NK-92 treated with Interleukin-12 subunit alpha and Interleukin-12 subunit beta, amount 100 ng/mL, for 24 hours (cell line): ENCODE measurements around the gene ELP4.

Experiments used
- DNase-seq: peaks from one replicate; lab custom pipeline; 2025; lab: John Stamatoyannopoulos, UW

The ELP4 gene

GRCh38 chr11:31800398-31801265 lies 291.1 kb downstream of the ELP4 start:
- no peak for DNase-seq

GRCh38 chr11:31801298-31801702 lies 291.7 kb downstream of the ELP4 start:
- no peak for DNase-seq

- no peak for DNase-seq
Observed at GRCh38 chr11:31802000-31802551, 292.5 kb downstream of the ELP4 start.

- no peak for DNase-seq
Observed at GRCh38 chr11:31802609-31802989, 293.0 kb downstream of the ELP4 start.

DNA sequence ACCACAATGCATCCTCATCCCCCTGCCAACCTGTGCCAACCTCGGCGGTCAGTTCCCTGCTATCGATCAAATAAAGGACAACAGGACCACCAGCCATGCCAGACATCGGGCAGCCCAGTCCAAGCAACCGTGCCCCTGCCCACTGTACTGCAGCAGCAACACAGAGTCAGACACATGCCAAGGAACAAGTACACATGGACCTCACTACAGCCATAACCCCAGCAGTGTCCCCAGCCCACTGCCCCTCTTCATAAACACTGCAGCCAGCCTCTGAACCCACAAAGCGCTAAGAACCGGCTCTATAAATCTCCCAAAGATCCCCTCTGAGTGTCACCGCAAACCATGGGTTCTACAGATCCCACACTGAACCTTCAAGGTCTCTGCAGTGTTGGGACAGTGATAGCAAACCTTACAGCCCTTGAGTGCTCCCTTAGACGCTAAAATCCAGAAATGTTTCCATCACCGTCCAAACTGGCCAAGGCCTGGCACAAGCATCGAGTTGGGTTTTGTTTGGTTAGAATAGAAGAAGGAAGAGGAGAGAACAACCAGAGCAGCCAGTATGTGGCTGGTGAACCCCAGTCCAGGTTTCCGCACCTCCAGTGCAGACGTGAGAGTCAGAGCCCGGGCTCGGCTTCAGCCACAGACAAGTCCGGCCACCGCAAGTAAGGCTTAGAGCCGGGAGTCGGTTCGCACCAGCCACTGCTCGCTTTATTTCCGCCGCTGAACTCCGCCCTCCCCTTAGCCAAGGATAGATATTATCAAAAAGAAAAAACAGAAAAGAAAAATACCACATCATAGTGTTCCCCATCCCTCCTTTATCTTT lies 293.6 kb downstream of the ELP4 start:
- no peak for DNase-seq

- DNase-seq: no peak
Observed at GRCh38 chr11:31803813-31804311, 294.3 kb downstream of the ELP4 start.

DNA sequence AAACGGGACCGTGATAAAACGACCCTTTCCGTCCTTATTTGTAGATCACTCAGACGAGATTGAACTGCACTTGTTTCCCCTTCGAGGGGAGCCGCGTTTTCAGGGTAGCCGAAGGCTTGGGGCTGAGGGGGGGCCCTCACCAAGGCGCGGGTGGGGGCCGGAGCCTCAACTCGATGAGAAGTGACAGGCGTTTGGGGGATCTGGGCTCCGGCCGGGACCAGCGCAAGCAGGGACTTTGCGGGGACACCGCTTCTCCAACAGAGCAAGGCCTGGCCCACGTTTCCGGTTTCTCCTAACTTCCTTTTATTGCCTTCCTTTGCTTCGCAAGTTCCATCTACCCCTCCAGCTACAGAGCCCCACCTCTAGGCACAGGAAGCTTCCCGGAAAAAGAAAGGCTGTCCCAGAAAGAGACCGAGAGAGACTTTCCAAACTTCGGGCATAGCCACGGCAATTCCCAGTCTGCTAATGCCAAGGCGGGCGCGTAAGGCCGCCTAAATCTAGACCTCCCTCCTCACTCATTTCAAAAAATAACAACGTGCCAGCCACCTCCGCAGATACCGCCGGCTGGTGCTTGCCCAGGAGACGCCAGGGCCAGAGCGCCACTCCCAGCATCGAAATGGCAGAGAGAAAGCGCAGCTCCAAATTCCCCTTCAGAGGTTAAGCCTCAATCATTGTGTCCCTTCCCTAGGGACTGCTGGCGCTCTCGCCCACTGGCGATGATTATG lies 294.9 kb downstream of the ELP4 start:
- no peak for DNase-seq

DNA sequence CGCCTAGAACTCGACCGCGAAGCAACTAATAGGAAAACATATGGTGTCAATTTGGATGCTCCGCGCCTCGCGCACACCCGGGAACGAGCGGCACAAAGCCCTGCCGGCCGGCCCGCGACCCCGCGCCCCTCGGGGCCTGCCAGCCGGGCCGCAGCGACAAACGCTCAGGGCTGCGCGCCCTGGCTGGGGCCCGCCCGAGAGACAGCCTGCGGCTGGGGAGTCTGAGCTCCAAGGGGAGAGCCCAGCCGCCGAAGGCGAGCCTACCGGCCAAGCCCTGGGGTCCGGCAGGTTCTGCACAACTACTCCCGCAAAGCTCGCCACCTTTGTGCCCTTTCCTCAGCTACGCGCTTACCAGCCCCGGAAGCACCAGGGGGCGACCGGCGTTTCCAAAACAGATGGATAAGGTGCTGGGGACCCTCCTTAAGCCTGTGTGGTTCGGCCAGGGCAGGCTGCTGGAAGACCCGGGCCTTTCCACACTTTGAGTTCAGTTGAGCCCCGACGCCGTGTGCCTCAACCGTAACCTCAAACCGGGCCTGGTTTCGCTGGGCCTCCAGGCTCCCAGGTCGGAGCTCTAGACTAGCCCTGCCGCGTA lies 295.6 kb downstream of the ELP4 start:
- DNase-seq: no peak

GRCh38 chr11:31805629-31806185 lies 296.1 kb downstream of the ELP4 start:
- no peak for DNase-seq

- DNase-seq: no peak
Observed at GRCh38 chr11:31806186-31806927, 296.8 kb downstream of the ELP4 start.

DNA sequence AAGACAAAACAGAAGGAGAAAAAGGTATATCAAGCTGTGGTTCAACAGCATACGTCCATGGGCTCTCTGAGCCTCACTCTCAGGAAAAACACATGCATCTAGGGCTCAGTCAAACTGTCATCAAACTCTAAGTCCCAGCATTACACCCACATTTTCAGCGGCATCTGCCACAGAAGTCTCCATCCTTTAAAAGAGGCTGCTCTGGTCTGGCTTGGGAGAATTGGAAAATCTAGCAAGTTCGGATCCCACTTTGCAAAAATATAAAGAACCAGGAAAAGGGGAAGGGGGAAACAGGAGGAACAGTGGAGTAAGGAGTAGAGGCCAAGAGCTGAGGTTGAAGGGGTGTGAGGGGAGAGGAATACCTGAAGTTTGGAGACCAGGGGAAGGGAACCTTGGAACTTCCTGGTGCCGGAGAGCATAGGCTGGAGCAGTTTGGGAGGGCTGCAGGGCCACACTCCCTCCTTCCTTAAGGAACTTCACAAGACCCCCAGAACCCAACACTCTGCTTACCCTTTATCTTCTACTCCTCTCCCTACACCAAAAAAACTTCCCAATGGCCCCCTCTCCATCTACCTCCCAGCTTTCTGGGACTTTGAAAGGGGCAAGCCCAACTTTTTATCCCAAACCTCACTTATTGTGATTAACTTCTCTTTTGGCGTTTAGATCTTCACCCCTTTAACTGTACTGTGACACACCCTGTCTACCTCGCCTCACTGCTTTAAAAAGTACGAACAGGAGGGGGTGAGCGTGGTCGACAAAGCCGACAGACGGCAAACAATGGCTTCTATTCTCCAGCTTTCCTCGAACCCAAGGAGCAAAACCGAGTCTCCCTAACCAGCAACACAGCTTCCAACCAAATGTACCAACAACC lies 297.6 kb downstream of the ELP4 start:
- DNase-seq: no peak

DNA sequence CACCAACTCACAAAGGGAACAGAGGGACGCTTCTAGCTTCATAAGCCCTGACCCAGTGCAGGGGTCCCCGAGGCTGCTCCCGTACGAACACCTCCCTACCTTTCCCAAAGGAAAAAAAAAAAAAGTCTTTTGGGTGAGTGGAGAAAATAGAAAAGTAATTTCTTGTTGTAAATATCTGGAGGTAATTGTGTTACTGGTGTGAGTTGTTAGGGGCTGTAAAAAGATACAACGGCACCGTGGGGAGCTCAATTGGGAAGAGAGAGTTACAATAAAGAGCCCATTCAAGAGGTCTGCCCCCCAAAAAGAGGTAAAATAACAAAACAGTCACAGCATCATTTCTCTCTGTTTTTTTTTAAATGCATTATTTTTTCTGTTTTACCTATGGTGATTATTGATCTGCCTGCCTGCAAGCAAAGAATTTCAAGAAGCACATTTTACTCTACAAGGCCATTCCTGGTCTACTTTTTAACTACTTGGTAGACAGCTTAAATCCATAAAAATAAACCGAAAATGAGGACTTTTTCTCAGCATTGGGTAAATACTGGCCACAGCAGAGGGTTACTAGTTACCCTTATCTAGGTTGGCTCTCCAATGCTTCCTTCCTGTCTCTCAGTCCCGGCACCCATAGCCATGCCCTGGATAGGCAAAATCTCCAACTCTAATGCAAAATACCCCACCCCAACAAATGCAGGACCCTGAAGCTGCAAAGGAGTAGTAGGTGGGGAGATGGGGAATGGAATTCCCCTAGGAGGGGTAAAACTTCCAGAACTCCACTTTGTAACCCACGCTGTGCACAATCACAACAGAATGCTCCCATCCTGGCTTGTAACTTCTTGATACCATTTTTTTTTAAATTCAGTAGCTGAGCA lies 298.5 kb downstream of the ELP4 start:
- DNase-seq: no peak

DNA sequence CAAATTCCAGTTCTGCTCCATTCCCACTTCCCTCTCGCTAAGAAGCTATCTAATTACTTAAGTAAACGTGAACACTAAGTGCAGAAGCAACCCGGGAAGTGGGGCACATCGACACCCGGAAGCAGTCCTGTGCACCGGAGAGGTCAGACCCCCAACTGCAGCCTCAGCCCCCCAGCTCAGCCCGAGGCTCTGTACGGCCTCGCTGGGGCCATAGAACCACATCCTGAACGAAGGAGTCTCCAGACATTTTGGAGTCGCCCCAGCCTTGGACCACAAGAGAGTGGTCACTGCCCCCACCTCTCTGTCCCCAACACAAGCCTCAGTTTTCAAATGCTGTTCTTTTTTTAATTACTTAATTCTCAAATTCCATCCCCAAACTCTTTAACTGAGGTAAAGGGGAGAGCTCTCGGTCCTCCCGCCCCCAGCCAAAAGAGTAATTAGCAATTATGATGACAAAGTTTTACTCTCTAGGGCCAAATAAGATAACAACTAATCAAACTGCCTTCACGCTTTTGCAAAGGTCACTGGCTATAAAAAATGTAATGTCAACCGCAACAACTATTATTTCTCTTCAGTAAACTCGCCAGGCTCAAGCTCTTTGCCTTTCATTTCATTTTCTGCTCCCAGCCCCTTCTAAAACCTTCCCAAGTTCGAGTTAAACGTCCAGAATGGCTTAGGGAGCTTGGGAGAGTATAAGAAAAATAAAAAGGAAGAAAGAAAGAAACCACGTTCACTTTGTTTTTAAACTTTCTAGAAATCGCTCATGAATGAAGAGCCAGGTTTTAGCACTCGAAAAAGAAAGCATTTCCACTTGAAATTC lies 299.4 kb downstream of the ELP4 start:
- no peak for DNase-seq

DNA sequence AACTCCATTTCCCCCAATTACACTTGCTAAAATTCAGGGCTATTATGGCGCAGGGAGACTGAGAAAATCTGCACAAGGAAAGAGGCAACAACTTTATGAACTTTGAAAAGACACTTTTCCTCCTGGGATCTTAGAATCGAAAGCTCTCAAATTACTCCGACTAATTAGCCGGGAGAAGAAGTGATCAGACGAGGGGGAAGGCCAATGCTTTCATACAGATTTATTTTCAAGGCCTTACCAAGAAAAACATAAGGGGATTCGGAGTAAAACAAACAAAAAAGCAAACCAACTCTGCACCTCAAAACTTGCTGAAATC lies 299.9 kb downstream of the ELP4 start:
- DNase-seq: no peak

DNA sequence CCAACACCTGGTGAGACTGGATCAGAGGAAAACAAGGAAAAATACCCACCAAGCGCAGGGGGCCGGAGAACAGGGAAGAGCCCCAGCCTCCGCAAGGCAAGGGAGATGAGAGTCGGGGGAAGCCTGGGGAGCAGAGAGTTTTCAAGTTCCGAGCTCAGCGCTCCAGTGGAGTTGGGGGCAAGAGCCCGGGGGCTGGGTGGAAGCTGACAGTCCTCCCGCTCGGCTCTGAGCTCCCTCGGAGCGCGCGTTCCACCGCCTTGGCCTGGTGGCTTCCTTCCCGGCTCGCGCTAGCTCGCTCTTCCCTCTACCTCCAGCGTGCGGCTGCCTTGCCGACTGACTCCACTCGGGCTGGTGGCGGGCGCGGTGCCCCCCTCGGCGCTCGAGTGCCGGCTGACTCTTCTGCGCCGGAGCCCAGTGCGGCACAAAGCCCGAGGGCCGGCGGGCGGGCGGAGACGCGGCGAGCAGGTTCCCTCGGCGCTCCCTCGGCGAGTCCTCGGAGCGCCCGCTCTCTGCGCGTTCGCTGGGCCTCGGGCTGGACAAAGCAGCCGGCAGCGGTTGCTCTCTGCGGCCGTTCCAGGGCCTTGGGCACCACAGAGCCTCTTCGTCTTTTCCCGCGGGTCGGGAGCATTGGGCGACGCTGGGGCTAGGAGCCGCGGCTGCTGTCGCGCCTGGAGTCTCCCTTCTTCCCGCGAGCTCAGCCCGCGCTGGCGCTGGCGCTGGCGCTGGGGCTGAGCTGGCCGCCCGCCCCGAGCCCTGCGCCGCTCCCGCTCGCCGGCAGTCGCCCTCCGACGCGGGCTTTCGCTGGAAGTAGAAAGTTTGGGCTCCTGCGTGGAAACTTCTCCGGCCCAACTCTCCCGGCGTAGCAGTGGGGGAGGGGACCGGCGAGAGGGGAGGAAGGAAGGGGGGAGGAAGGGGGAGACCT lies 300.6 kb downstream of the ELP4 start:
- DNase-seq: no peak

DNA sequence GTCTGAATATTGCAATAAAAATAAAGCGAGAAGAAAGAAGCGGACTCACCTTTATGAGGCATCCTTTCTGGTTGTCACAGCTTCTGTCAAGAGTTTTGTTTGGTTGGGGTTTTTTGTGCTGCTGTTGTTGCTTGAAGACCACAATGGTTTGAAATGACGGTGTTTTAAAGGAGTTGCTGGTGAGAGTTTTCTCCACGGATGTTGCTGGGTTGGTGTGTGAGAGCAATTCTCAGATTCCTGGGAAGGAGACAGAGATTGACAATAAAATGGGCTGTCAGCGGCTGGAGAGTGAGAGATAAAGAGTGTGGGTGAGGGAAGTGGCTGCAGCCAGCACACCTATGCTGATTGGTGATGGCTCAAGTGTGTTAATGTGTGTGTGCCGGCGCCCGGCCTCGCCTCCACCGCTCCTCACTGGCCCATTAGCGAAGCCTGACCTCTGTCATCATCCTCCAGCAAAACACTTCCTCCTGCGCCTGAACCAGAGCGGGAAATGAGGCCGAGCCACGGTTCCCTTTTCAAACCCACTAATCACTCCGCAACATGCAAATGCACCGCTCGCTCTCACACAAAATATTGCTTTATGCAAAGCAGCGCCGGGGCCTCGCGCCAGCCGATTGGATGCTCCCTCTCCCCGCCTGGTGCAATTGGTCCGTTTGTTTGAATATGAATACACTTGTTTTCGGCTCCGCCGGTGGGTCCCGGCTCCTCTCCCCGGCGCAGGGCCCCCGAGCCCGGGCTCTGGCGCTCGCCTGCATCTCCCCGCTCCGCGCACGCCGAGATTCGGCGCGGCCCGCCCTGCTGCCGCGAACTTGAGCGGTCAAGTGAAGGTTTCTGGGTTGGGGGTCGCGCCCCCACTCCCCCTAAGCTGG lies 301.4 kb downstream of the ELP4 start, which contains the start of gene PAX6:
PAX6 (minus strand) TSS at position 544 of the 869 bp plus-strand sequence. CDS start 4,911 bp downstream, outside the sequence.
- no peak for DNase-seq
